Colonic mucosa (tissue), 4 donors: Measurements from ENCODE around the gene TERB1. TPM values are rescaled to one million over a fixed set of nuclear protein-coding genes. Genes with fewer than 3 reads are reported as not detected.

Experiments
- DNase-seq: peaks from one replicate; pipeline ENCODE4 v3.0.0-alpha.2; 2020
- H3K27ac ChIP-seq: fragments of 200-600 bp; one replicate; pipeline ENCODE4 v1.8.0; 2021
- H3K27me3 ChIP-seq: fragments of 200-600 bp; one replicate; pipeline ENCODE4 v1.8.0; 2021
- H3K36me3 ChIP-seq: fragments of 200-600 bp; one replicate; pipeline ENCODE4 v1.8.0; 2021
- H3K4me1 ChIP-seq: fragments of 200-600 bp; one replicate; pipeline ENCODE4 v1.8.0; 2021; ENCODE audit warnings: mild to moderate bottlenecking
- H3K4me3 ChIP-seq: fragments of 200-600 bp; one replicate; pipeline ENCODE4 v1.8.0; 2021
- H3K9ac ChIP-seq, 2 donors: one replicate each; pipeline ENCODE4 v1.7.0; 2013; ENCODE audit warnings: control low read depth in 2 of 2, low read depth in 2 of 2, low read length in 2 of 2
- H3K9me3 ChIP-seq: fragments of 200-600 bp; one replicate; pipeline ENCODE4 v1.8.0; 2021
- intact Hi-C: fragments of 100-400 bp; cut with DNase I; formaldehyde crosslinking; loops from one replicate; pipeline ENCODE4 v1.14.1; 2022
- total RNA-seq, 2 donors: library from RNA; stranded (reverse); fragmentation: NEBNext Ultra II Directional in 1 of 2; extraction: Animal tissue kit (Norgen Biotek cat#: 25700) in 1 of 2; gene quantifications; one replicate each; pipeline ENCODE4 v1.2.1, GENCODE V29; 2021
- TF ChIP-seq, protein P1 (sequence below): fragments of 200-600 bp; IDR thresholded peaks from one replicate; pipeline ENCODE4 v1.8.0; 2022; ENCODE audit warnings: antibody characterized with exemption, mild to moderate bottlenecking
- donor health status: healthy.
- donor health status: DM: no; HTN: no; CAD: no.
- donor health status: DM: no; HTN: no; CAD: no.

TERB1 gene
- total RNA-seq, 2 donors from 2014 or later, result 0.22 TPM; not detected in 1

DNA sequence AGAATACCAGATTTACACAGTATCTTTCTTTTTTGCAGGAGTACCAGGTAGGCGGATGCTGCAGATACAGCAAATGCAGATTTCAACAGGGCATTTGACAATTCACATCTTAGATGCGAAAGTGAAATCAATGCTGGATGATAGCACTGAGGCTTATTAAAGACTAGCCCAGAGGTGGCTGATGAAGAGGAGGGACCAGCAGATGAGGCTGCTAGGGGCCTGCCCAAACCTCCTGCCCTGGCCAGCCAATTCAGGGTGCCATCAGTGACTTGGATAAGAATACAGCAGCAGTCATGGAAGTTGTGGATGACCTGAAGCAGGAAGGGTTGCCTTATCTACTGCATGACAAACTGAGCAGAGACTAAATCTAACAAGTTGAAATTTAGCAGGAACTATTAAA is 48.4 kb downstream of the TERB1 start:
- no peak overlapping the region for H3K27ac ChIP-seq
- intact Hi-C loops, result no loop called here

DNA sequence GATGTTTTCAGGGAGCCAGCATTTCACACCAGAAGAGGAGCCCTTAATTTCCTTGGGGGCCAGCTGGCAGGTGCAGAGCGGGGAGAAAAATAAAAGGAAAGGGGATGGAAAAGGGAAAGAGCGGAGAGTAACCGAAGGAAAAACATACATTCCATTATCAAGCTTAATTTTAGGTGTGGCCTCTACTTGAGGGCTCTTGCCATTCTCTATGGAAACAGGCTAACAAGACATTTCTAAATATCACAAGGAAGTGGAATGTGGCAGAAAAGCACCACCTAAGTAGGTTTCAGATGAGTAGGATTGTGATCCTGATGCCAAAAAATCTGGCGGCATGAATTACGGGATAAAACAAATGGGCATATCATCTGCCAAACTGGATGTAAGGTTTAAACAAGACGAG is 49.0 kb downstream of the TERB1 start:
- DNase-seq, result no peak
- H3K9me3 ChIP-seq, result no peaks in the 10 kb centered on the region
- TF ChIP-seq, protein P1, sequence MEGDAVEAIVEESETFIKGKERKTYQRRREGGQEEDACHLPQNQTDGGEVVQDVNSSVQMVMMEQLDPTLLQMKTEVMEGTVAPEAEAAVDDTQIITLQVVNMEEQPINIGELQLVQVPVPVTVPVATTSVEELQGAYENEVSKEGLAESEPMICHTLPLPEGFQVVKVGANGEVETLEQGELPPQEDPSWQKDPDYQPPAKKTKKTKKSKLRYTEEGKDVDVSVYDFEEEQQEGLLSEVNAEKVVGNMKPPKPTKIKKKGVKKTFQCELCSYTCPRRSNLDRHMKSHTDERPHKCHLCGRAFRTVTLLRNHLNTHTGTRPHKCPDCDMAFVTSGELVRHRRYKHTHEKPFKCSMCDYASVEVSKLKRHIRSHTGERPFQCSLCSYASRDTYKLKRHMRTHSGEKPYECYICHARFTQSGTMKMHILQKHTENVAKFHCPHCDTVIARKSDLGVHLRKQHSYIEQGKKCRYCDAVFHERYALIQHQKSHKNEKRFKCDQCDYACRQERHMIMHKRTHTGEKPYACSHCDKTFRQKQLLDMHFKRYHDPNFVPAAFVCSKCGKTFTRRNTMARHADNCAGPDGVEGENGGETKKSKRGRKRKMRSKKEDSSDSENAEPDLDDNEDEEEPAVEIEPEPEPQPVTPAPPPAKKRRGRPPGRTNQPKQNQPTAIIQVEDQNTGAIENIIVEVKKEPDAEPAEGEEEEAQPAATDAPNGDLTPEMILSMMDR, result no peak
- H3K27me3 ChIP-seq, result no peaks in the 10 kb centered on the region
- intact Hi-C loops, result no loop called here
- H3K4me3 ChIP-seq, result no peak overlapping the region
- no peak overlapping the region for H3K27ac ChIP-seq
- no peak overlapping the region for H3K9ac ChIP-seq
- no peaks in the 10 kb centered on the region for H3K36me3 ChIP-seq
- peaks cover 5% of the 10 kb centered on the region for H3K4me1 ChIP-seq

More for the DNA sequence above, 48.4 kb downstream of the TERB1 start:
- Histone ChIP-seq H3K36me3 (no peaks in the 10 kb centered on the region), H3K27me3 (no peaks in the 10 kb centered on the region), H3K9ac (no peak overlapping the region), H3K4me1 (no peaks in the 10 kb centered on the region), H3K4me3 (no peak overlapping the region), H3K9me3 (no peaks in the 10 kb centered on the region)
- TF ChIP-seq, protein P1, result no peak
- DNase-seq, result no peak

DNA sequence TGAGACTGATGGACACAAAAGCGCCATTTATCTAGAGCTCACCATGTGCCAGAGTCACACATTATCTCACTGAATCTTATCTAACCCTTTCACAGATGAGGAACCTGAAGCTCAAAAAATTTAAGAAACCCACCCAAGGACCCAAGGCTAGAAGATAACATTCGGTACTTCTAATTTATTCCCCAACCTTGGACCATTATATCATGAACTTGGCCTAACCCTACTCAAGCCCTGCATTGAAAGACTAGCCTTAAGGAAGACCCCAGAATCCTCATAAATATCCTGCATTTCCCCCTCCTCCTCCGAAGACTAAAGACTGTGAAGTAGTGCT is 49.4 kb downstream of the TERB1 start:
- H3K4me3 ChIP-seq, result peak overlapping the region; percentile 99
- H3K9me3 ChIP-seq, result no peaks in the 10 kb centered on the region
- intact Hi-C loops, result no loop called here
- TF ChIP-seq, protein P1, result peak; percentile 12
- peak overlapping the region; percentile 32 to 99 for H3K9ac ChIP-seq
- no peaks in the 10 kb centered on the region for H3K36me3 ChIP-seq
- peak overlapping the region; percentile 80 for H3K27ac ChIP-seq
- no peak for DNase-seq
- H3K4me1 ChIP-seq, result peaks cover 9% of the 10 kb centered on the region
- no peaks in the 10 kb centered on the region for H3K27me3 ChIP-seq

DNA sequence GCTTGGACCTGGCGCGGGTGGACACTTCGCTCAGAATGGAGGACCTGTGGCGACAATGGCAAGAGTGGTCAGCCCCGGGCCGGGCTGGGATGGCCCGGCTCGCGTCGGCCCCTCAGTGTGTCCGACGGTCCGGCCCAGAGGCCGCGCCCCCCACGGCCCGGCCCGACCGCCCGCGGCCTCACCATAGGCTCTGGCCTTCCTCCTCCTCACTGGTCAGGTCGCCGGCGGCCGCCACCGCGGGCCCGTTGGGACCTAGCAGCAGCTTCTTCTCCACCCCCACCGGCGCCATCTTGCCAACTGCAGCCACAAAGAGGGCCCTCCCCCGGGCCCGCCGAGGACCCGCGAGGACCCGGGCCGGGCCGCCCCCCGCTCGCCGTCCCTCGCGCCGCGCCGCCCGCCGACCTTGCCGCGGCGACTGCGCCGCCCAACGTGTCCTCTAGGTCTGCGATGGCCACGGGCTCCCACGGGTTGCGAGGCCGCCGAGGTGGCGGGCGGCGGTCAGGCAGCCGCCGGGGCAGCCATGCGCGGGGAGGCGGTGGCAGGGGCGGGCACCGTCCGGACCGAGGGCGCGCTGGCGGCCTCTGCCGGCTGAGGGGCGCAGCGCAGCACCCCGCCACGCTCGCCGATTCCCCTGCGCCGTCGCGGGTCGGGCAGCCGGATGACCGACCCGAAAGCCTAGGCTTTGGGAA is 49.9 kb downstream of the TERB1 start, which contains the start of gene DYNC1LI2:
Gene DYNC1LI2, minus strand, starts transcription at position 307 of the 689 bp plus-strand sequence. Its CDS starts 18 bp downstream, at position 289.
- peak within 1 kb of the TSS; percentile 80 for H3K27ac ChIP-seq
- no peaks in the 10 kb centered on the region for H3K36me3 ChIP-seq
- H3K9ac ChIP-seq, result peak within 1 kb of the TSS; percentile 95 to 99
- intact Hi-C loops, result no loop called here
- H3K9me3 ChIP-seq, result no peaks in the 10 kb centered on the region
- H3K27me3 ChIP-seq, result no peaks in the 10 kb centered on the region
- DNase-seq, result peak; percentile 78
- peak within 1 kb of the TSS; percentile 99 for H3K4me3 ChIP-seq
- TF ChIP-seq, protein P1, result peak; percentile 75
- H3K4me1 ChIP-seq, result peaks cover 10% of the 10 kb centered on the region

DNA sequence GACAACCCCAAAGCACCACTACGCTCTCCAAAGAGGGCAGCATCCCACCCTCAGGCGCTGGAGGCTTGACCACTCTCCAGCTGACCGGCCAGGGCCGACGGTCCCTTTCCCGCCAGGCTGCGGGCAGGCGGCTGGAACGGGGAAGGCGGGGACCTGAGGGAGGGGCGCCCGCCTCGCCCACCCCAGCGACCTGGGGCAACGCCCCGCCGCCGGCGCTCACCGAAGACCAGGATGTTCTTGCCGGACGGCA is 50.4 kb downstream of the TERB1 start:
- Histone ChIP-seq H3K27me3 (no peaks in the 10 kb centered on the region), H3K36me3 (no peaks in the 10 kb centered on the region), H3K27ac (peak overlapping the region; percentile 80), H3K4me1 (peaks cover 10% of the 10 kb centered on the region), H3K9me3 (no peaks in the 10 kb centered on the region), H3K4me3 (peak overlapping the region; percentile 99), H3K9ac (peak overlapping the region; percentile 95 to 99)
- peak; percentile 52 for DNase-seq
- intact Hi-C loops, result no loop called here
- TF ChIP-seq, protein P1, result no peak
